Fibroblast of lung (primary cell): ENCODE results near the gene PLCH2.

Experiments
- CTCF ChIP-seq, 2 donors: IDR thresholded peaks in 1 of 2; conservative IDR thresholded peaks in 1 of 2; 1 replicate in 1 of 2; 2 replicates in 1 of 2; pipeline ENCODE4 v1.5.1; 2011 to 2012; ENCODE audit warnings: low read length in 2 of 2, control low read depth in 1 of 2, inconsistent platforms in 1 of 2, low read depth in 1 of 2, mild to moderate bottlenecking in 1 of 2
- EZH2 ChIP-seq: IDR thresholded peaks from 2 replicates; pipeline ENCODE4 v1.5.1; 2012; ENCODE audit warnings: low read length, control low read depth, mild to moderate bottlenecking; ENCODE audit errors: missing control alignments

GRCh38 chr1:2432441-2432844 is 43.6 kb upstream of the PLCH2 start:
- TF ChIP-seq CTCF (conservative IDR thresholded peaks at IDR 0.05 in 1 of 2, IDR thresholded peaks at IDR 0.05 in 1 of 2; ENCODE audit: low read depth in 1 of 2, low read length in 2 of 2) (no peak), EZH2 (no peak)
